B cell (primary cell): Measurements from ENCODE around the gene MLLT3. TPM values are rescaled to one million over a fixed set of nuclear protein-coding genes. Genes with fewer than 3 reads are reported as not detected.

Experiments used
- ATAC-seq: fragments of 200-7000 bp; cut with Tn5 transposase; one replicate; pipeline ENCODE4 v1.10.0; 2021; ENCODE audit warnings: low read depth, mild to moderate bottlenecking, moderate number of reproducible peaks, moderate library complexity
- CTCF ChIA-PET: fragments of 350-600 bp; sonication (Branson Sonifier 250); formaldehyde crosslinking; loops from one replicate; lab custom pipeline; 2021; ENCODE audit warnings: antibody characterized with exemption, inconsistent platforms; lab: Charles Lee
- POLR2A ChIA-PET: fragments of 350-600 bp; sonication (Branson Sonifier 250); formaldehyde crosslinking; loops from one replicate; lab custom pipeline; 2021; ENCODE audit warnings: antibody characterized with exemption; lab: Charles Lee
- DNase-seq: peaks from one replicate; pipeline ENCODE4 v3.0.0; 2013
- H2AFZ ChIP-seq: 2 replicates; pipeline ENCODE4 v1.6.1; 2012; ENCODE audit warnings: mild to moderate bottlenecking, low read depth, low read length; ENCODE audit not compliant: insufficient read depth, poor library complexity, severe bottlenecking
- H3K27ac ChIP-seq, 2 donors: 1 replicate in 1 of 2; 2 replicates in 1 of 2; pipeline ENCODE4 v1.5.1; 2012 to 2013; ENCODE audit warnings: low read length in 2 of 2, mild to moderate bottlenecking in 2 of 2, moderate library complexity in 1 of 2
- H3K27me3 ChIP-seq, 4 experiments: fragments of 200-600 bp in 1 of 4; sonication (generic) in 1 of 4; replicated peaks in 1 of 4; 1 replicate in 2 of 4; 2 replicates in 2 of 4; pipeline versions ENCODE4 v1.6.1 to v1.7.0; 2013 to 2016; ENCODE audit warnings: low read length in 3 of 4, mild to moderate bottlenecking in 2 of 4, mixed read lengths in 1 of 4, moderate library complexity in 1 of 4; ENCODE audit not compliant: insufficient read depth in 4 of 4, control insufficient read depth in 3 of 4; ENCODE audit errors: control extremely low read depth in 1 of 4
- H3K36me3 ChIP-seq, 2 experiments: replicated peaks in 1 of 2; 1 replicate in 1 of 2; 2 replicates in 1 of 2; pipeline versions ENCODE4 v1.6.1 to v1.7.1; 2013; ENCODE audit warnings: low read length in 1 of 2; ENCODE audit not compliant: insufficient read depth in 2 of 2, control insufficient read depth in 1 of 2; ENCODE audit errors: control extremely low read depth in 1 of 2, extremely low read depth in 1 of 2
- H3K4me1 ChIP-seq, 2 donors: fragments of 200-600 bp in 1 of 2; sonication (generic) in 1 of 2; 1 replicate in 1 of 2; 2 replicates in 1 of 2; pipeline versions ENCODE4 v1.5.1 to v1.6.1; 2013 to 2017; ENCODE audit warnings: low read length in 2 of 2; ENCODE audit not compliant: control insufficient read depth in 2 of 2, insufficient read depth in 2 of 2
- H3K4me2 ChIP-seq: replicated peaks from 2 replicates; pipeline ENCODE3; 2012; ENCODE audit warnings: mild to moderate bottlenecking, low read depth, low read length; ENCODE audit not compliant: poor library complexity, severe bottlenecking
- H3K4me3 ChIP-seq, 5 experiments: fragments of 200-600 bp in 1 of 5; sonication (generic) in 1 of 5; 1 replicate in 3 of 5; 2 replicates in 2 of 5; pipeline versions ENCODE4 v1.5.1 to v1.7.0; 2011 to 2016; ENCODE audit warnings: low read length in 4 of 5, mild to moderate bottlenecking in 4 of 5, low read depth in 2 of 5, control low read depth in 1 of 5, moderate library complexity in 1 of 5; ENCODE audit not compliant: insufficient read depth in 1 of 5; ENCODE audit errors: control extremely low read depth in 1 of 5, extremely low read depth in 1 of 5
- H3K79me2 ChIP-seq: fragments of 200-600 bp; sonication (generic); one replicate; pipeline ENCODE4 v1.6.0; 2016; ENCODE audit warnings: low read length; ENCODE audit not compliant: control insufficient read depth, insufficient read depth
- H3K9ac ChIP-seq: fragments of 200-600 bp; sonication (generic); 2 replicates; pipeline ENCODE4 v1.6.1; 2017; ENCODE audit warnings: mild to moderate bottlenecking, low read length, moderate library complexity
- H3K9me3 ChIP-seq, 3 donors: one replicate each; pipeline versions ENCODE4 v1.6.1 to v1.7.1; 2013; ENCODE audit warnings: low read length in 2 of 3; ENCODE audit not compliant: control insufficient read depth in 2 of 3, insufficient read depth in 1 of 3; ENCODE audit errors: control extremely low read depth in 1 of 3
- H4K20me1 ChIP-seq: 2 replicates; pipeline ENCODE4 v1.6.0; 2012; ENCODE audit warnings: mild to moderate bottlenecking, low read length; ENCODE audit not compliant: insufficient read depth, control insufficient read depth, poor library complexity, severe bottlenecking
- H3K27ac Mint-ChIP-seq: one replicate; pipeline ENCODE4 v1.8.0; 2021; ENCODE audit warnings: mixed read lengths
- H3K27me3 Mint-ChIP-seq: one replicate; pipeline ENCODE4 v1.8.0; 2021; ENCODE audit warnings: mixed read lengths
- H3K4me1 Mint-ChIP-seq: one replicate; pipeline ENCODE4 v1.8.0; 2021; ENCODE audit warnings: mixed read lengths
- H3K4me3 Mint-ChIP-seq: one replicate; pipeline ENCODE4 v1.8.0; 2021; ENCODE audit warnings: mixed read lengths
- H3K9me3 Mint-ChIP-seq: one replicate; pipeline ENCODE4 v1.8.0; 2022; ENCODE audit warnings: mixed read lengths; ENCODE audit not compliant: insufficient read depth
- EZH2 ChIP-seq: IDR thresholded peaks from 2 replicates; pipeline ENCODE4 v1.6.1; 2012; ENCODE audit warnings: borderline replicate concordance, low read depth, mild to moderate bottlenecking, moderate library complexity, low read length; ENCODE audit not compliant: insufficient read depth, poor library complexity, severe bottlenecking
- WGBS: methylation state at CpG from one replicate; pipeline ENCODE4 v1.1.5; 2013; ENCODE audit warnings: missing lambda C conversion rate; ENCODE audit not compliant: insufficient coverage; 5-methylcytosine and 5-hydroxymethylcytosine counted together
- intact Hi-C: fragments of 100-400 bp; cut with micrococcal nuclease; formaldehyde crosslinking; loops from one replicate; pipeline ENCODE4 v1.10.0; 2022
- polyA plus RNA-seq: library from polyadenylated mRNA; depleted of rRNA; stranded (reverse); fragments of >200 nt; gene quantifications from 2 replicates; pipeline ENCODE4 v1.2.3, GENCODE V29; 2012
- total RNA-seq, 2 donors: library from RNA; stranded (reverse); fragments of 120-200 nt in 1 of 2; gene quantifications; 1 replicate in 1 of 2; 2 replicates in 1 of 2; pipeline versions ENCODE4 v1.2.3 to v1.2.4, GENCODE V29; 2013 to 2022
- TF ChIP-seq, protein P1 (sequence below): fragments of 200-600 bp; IDR thresholded peaks from one replicate; pipeline ENCODE4 v1.8.0; 2022; ENCODE audit warnings: antibody characterized with exemption, mild to moderate bottlenecking

The MLLT3 gene
- total and polyA plus RNA-seq, 2 donors (not counting 1 experiment from before 2014, with no cell fraction given): 3.4 to 3.6 TPM

DNA sequence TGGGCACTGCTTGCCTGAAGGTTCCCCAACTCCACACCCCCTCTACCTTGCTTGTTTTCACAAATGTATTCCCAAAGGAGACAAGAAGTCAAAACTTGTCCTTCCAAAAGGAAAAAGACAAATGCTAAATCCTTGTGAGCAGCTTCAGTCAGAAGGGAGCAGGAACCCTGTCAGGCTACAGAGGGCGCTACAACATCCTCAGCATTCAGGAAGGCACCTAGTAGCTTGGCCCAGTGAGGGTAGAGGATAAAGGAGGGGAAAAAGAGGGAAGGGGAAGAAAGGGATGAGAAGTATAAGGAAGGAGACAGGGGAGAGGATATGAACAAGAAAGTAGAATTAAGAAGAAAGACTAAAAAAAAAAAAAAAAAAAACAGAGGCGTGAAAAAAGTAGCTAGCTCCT, 97.5 kb downstream of the MLLT3 start:
- H3K4me3 ChIP-seq: no peak overlapping the region
- intact Hi-C loops: no loop called here
- no peak overlapping the region for H3K27ac ChIP-seq
- WGBS: 90% methylated on average over 1 of the region's 2 CpGs
- Mint-ChIP-seq H3K9me3 (no peaks in the 10 kb centered on the region), H3K4me3 (no peak overlapping the region), H3K27ac (no peak overlapping the region), H3K27me3 (no peaks in the 10 kb centered on the region), H3K4me1 (no peaks in the 10 kb centered on the region)
- no peak overlapping the region for H2AFZ ChIP-seq
- no peaks in the 10 kb centered on the region for H3K9me3 ChIP-seq
- ChIA-PET POLR2A (no interaction called here), CTCF (no interaction called here)
- TF ChIP-seq EZH2: no peak
- TF ChIP-seq, protein P1, sequence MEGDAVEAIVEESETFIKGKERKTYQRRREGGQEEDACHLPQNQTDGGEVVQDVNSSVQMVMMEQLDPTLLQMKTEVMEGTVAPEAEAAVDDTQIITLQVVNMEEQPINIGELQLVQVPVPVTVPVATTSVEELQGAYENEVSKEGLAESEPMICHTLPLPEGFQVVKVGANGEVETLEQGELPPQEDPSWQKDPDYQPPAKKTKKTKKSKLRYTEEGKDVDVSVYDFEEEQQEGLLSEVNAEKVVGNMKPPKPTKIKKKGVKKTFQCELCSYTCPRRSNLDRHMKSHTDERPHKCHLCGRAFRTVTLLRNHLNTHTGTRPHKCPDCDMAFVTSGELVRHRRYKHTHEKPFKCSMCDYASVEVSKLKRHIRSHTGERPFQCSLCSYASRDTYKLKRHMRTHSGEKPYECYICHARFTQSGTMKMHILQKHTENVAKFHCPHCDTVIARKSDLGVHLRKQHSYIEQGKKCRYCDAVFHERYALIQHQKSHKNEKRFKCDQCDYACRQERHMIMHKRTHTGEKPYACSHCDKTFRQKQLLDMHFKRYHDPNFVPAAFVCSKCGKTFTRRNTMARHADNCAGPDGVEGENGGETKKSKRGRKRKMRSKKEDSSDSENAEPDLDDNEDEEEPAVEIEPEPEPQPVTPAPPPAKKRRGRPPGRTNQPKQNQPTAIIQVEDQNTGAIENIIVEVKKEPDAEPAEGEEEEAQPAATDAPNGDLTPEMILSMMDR: no peak
- no peaks in the 10 kb centered on the region for H3K79me2 ChIP-seq
- ATAC-seq: no peak
- DNase-seq: no peak
- H3K9ac ChIP-seq: no peak overlapping the region
- peaks cover 5% of the 10 kb centered on the region for H4K20me1 ChIP-seq
- H3K36me3 ChIP-seq: no peaks in the 10 kb centered on the region
- H3K4me1 ChIP-seq: no peaks in the 10 kb centered on the region
- H3K4me2 ChIP-seq: no peak overlapping the region
- H3K27me3 ChIP-seq: no peaks in the 10 kb centered on the region

DNA sequence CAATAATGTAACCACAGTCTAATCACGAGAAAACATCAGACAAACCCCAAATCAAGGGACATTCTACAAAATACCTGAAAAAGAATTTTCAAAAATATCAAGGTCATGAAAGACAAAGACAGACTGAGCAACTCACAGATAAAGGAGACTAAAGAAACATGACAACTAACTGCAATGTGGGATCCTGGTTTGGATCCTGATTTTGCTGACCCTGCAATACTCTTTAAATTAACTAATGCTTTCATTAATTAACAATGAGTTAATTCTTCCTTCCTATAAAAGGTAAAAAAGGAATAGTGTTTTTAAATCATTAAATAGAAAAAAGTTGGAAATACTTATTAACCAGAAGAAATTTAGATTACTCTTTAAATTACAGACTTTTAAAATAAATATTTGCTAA, 103.6 kb downstream of the MLLT3 start:
- ChIA-PET CTCF (no interaction called here), POLR2A (no interaction called here)
- no peaks in the 10 kb centered on the region for H3K79me2 ChIP-seq
- H3K4me1 ChIP-seq: no peaks in the 10 kb centered on the region
- Mint-ChIP-seq H3K4me3 (no peak overlapping the region), H3K4me1 (no peaks in the 10 kb centered on the region), H3K9me3 (no peaks in the 10 kb centered on the region), H3K27me3 (peaks cover 3% of the 10 kb centered on the region), H3K27ac (no peak overlapping the region)
- no peak overlapping the region for H3K9ac ChIP-seq
- no peak for DNase-seq
- no peak overlapping the region for H2AFZ ChIP-seq
- no peak for TF ChIP-seq EZH2
- TF ChIP-seq, protein P1: no peak
- no peaks in the 10 kb centered on the region for H3K9me3 ChIP-seq
- no peaks in the 10 kb centered on the region for H3K27me3 ChIP-seq
- WGBS: no CpG with 5 or more reads among the region's 1 CpG
- ATAC-seq: no peak
- no peaks in the 10 kb centered on the region for H4K20me1 ChIP-seq
- H3K4me3 ChIP-seq: no peak overlapping the region
- intact Hi-C loops: no loop called here
- no peak overlapping the region for H3K27ac ChIP-seq
- no peaks in the 10 kb centered on the region for H3K36me3 ChIP-seq
- H3K4me2 ChIP-seq: no peak overlapping the region
